Testis (tissue), 3 donors: ENCODE measurements around the gene CADM1. TPM values are rescaled to one million over a fixed set of nuclear protein-coding genes. Genes with fewer than 3 reads are reported as not detected.

ENCODE experiments used
- DNase-seq: peaks from one replicate; pipeline ENCODE4 v3.0.0-alpha.2; 2019
- H3K27ac ChIP-seq, 2 donors: fragments of 200-600 bp; sonication (generic); one replicate each; pipeline ENCODE4 v1.5.1; 2019
- H3K27me3 ChIP-seq: fragments of 200-600 bp; sonication (generic); one replicate; pipeline ENCODE4 v1.5.1; 2019
- H3K36me3 ChIP-seq: fragments of 200-600 bp; sonication (generic); one replicate; pipeline ENCODE4 v1.5.1; 2017; ENCODE audit warnings: low read depth; ENCODE audit errors: missing control alignments
- H3K4me1 ChIP-seq: fragments of 200-600 bp; sonication (generic); one replicate; pipeline ENCODE4 v1.5.1; 2019
- H3K4me3 ChIP-seq, 2 donors: fragments of 200-600 bp; sonication (generic); one replicate each; pipeline ENCODE4 v1.5.1; 2017 to 2019
- H3K9me3 ChIP-seq: fragments of 200-600 bp; sonication (generic); one replicate; pipeline ENCODE4 v1.5.1; 2017
- POLR2A ChIP-seq: fragments of 450-650 bp; IDR thresholded peaks from one replicate; pipeline ENCODE4 v1.6.1; 2017; ENCODE audit warnings: antibody characterized with exemption, mild to moderate bottlenecking, moderate library complexity
- WGBS, 2 donors: methylation state at CpG; one replicate each; pipeline ENCODE4 v1.1.5; 2018; 5-methylcytosine and 5-hydroxymethylcytosine counted together
- intact Hi-C: fragments of 100-400 bp; cut with DNase I; formaldehyde crosslinking; loops from one replicate; pipeline ENCODE4 v1.15.1; 2023; ENCODE audit warnings: low total_unique reads
- polyA plus RNA-seq: library from polyadenylated mRNA; stranded (reverse); fragments of 350-450 nt; fragmentation: Illumina TruSeq; extraction: RNeasy Lipid Tissue Mini Kit (QIAGEN cat#74804); gene quantifications from one replicate; pipeline ENCODE4 v1.2.3, GENCODE V29; 2014; ENCODE audit warnings: low read depth, low replicate concordance; ENCODE audit not compliant: insufficient read depth
- total RNA-seq, 2 donors: library from RNA; depleted of rRNA; stranded (reverse); fragments of >200 nt; gene quantifications; one replicate each; pipeline ENCODE4 v1.2.3, GENCODE V29; 2016
- TF ChIP-seq, protein P1 (sequence below), 3 experiments: fragments of 450-650 bp in 2 of 3; fragments of 200-600 bp in 1 of 3; sonication (generic) in 1 of 3; IDR thresholded peaks; one replicate each; pipeline ENCODE4 v1.5.1; 2016 to 2019; ENCODE audit warnings: antibody characterized with exemption in 3 of 3, mild to moderate bottlenecking in 2 of 3, moderate library complexity in 1 of 3

The CADM1 gene
- total and polyA plus RNA-seq, 3 donors from 2014 or later = 135 to 230 (median 216) TPM

DNA sequence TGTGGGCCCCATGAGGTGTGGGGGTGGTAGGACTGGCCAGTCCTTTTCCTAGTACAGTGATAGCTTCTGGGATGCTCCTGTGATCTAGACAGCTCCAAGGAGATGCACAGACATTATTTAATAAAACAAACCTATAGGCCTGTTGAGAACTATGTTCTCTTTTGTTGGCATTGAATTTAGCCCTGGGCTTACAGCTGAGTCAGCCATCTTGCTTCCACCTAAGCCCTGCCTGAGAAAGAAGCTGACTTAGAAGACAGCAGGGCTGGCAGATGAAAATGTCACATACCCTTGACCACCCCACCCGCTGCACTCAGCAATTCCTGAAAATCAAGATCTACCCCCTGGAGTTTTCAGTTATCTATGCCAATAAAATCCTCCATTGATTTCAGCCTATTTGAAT is 353.2 kb downstream of the CADM1 start:
- Histone ChIP-seq H3K9me3 (no peaks in the 10 kb centered on the region), H3K4me1 (no peaks in the 10 kb centered on the region), H3K27me3 (no peaks in the 10 kb centered on the region), H3K27ac (no peak overlapping the region), H3K4me3 (no peak overlapping the region), H3K36me3 (no peaks in the 10 kb centered on the region)
- no peak for DNase-seq
- WGBS, 2 donors = 94% methylated on average over 1 of the region's 1 CpG
- intact Hi-C loops = no loop called here
- TF ChIP-seq, protein P1, sequence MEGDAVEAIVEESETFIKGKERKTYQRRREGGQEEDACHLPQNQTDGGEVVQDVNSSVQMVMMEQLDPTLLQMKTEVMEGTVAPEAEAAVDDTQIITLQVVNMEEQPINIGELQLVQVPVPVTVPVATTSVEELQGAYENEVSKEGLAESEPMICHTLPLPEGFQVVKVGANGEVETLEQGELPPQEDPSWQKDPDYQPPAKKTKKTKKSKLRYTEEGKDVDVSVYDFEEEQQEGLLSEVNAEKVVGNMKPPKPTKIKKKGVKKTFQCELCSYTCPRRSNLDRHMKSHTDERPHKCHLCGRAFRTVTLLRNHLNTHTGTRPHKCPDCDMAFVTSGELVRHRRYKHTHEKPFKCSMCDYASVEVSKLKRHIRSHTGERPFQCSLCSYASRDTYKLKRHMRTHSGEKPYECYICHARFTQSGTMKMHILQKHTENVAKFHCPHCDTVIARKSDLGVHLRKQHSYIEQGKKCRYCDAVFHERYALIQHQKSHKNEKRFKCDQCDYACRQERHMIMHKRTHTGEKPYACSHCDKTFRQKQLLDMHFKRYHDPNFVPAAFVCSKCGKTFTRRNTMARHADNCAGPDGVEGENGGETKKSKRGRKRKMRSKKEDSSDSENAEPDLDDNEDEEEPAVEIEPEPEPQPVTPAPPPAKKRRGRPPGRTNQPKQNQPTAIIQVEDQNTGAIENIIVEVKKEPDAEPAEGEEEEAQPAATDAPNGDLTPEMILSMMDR (IDR thresholded peaks at IDR 0.05) = no peak
- no peak for TF ChIP-seq POLR2A

DNA sequence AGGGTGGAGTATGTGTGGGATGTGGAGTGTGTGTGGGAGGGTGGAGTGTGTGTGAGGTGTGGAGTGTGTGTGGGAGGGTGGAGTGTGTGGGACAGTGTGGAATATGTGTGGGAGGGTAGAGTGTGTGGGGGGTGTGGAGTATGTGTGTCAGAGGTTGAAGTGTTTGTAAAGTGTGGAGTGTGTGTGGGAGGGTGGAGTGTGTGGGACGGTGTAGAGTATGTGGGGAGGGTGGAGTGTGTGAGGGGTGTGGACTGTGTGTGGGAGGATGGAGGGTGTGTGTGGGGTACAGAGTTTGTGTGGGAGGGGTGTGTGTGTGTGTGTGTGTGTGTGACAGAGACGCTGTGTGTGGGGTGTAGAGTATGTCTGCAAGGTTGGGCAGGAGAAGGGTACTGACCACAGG is 355.5 kb downstream of the CADM1 start:
- no peak overlapping the region for H3K4me3 ChIP-seq
- intact Hi-C loops = no loop called here
- no peaks in the 10 kb centered on the region for H3K27me3 ChIP-seq
- TF ChIP-seq, protein P1 (IDR thresholded peaks at IDR 0.05) = no peak
- no peak for TF ChIP-seq POLR2A
- no peak for DNase-seq
- no peaks in the 10 kb centered on the region for H3K9me3 ChIP-seq
- no peak overlapping the region for H3K27ac ChIP-seq
- no peaks in the 10 kb centered on the region for H3K36me3 ChIP-seq
- WGBS, 2 donors = 74 to 81% methylated on average over 2 of the region's 2 CpGs
- no peaks in the 10 kb centered on the region for H3K4me1 ChIP-seq

DNA sequence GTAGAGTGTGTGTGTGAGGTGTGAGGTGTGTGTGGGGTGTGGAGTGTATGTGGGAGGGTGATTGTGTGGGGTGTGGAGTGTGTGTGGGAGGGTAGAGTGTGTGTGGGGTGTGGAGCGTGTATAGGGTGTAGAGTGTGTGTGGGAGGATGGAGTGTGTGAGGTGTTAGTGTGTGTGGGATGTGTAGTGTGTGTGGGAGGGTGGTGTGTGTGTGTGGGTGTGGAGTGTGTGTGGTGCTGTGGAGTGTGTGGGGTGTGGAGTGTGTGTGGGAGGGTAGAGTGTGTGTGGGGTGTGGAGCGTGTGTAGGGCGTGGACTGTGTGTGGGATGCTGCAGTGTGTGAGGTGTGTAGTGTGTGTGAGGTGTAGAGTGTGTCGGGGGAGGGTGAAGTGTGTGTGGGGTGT is 356.1 kb downstream of the CADM1 start:
- 83 to 89% methylated on average over 4 of the region's 4 CpGs for WGBS, 2 donors
- DNase-seq = no peak
- H3K4me3 ChIP-seq = no peak overlapping the region
- no peak overlapping the region for H3K27ac ChIP-seq
- no peaks in the 10 kb centered on the region for H3K9me3 ChIP-seq
- H3K4me1 ChIP-seq = no peaks in the 10 kb centered on the region
- no peak for TF ChIP-seq POLR2A
- TF ChIP-seq, protein P1 (IDR thresholded peaks at IDR 0.05) = no peak
- intact Hi-C loops = no loop called here
- H3K27me3 ChIP-seq = no peaks in the 10 kb centered on the region
- H3K36me3 ChIP-seq = no peaks in the 10 kb centered on the region

DNA sequence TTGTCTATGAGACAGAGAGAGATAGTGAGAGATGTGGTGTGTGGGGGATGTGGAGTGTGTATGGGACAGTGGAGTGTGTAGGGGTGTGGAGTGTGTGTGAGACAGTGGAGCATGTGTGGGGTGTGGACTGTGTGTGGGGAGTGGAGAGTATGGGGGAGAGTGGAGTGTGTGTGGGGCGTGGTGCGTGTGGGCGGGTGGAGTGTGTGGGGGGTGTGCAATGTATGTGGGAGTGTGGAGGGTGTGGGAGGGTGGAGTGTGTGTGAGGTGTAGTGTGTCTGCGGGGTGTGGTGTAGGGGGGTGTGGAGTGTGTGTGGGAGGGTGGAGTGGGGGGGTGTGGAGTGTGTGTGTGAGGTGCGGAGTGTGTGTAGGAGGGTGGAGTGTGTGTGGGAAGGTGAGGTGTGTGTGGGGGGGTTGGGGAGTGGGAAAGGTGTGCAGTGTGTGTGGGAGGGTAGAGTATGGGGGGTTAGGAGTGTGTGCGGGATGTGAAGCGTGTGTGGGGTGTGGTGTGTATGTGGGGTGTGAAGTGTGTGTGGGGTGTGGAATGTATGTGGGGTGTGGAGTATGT is 356.9 kb downstream of the CADM1 start:
- Histone ChIP-seq H3K36me3 (no peaks in the 10 kb centered on the region), H3K4me1 (no peaks in the 10 kb centered on the region), H3K9me3 (no peaks in the 10 kb centered on the region), H3K4me3 (no peak overlapping the region), H3K27ac (no peak overlapping the region), H3K27me3 (no peaks in the 10 kb centered on the region)
- TF ChIP-seq POLR2A = no peak
- TF ChIP-seq, protein P1 (IDR thresholded peaks at IDR 0.05) = no peak
- intact Hi-C loops = no loop called here
- 81 to 82% methylated on average over 7 of the region's 7 CpGs for WGBS, 2 donors
- no peak for DNase-seq

DNA sequence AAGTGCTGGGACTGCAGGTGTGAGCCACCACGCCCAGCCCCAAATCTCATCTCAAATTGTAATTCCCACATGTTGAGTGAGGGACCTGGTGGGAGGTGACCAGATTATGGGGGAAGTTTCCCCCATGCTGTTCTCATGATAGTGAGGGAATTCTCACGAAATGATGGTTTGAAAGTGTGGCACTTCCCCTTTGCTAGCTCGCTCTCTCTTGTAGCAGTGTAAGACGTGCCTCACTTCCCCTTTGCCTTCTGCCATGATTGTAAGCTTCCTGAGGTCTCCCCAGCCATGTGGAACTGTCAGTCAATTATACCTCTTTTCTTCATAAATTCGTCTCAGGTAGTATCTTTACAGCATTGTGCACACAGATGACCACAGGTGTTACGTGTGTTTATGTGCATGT is 357.8 kb downstream of the CADM1 start:
- Histone ChIP-seq H3K9me3 (no peaks in the 10 kb centered on the region), H3K4me3 (no peak overlapping the region), H3K27ac (no peak overlapping the region), H3K27me3 (no peaks in the 10 kb centered on the region), H3K36me3 (no peaks in the 10 kb centered on the region), H3K4me1 (no peaks in the 10 kb centered on the region)
- intact Hi-C loops = no loop called here
- DNase-seq = no peak
- WGBS, 2 donors = 89% methylated on average over 6 of the region's 6 CpGs
- no peak for TF ChIP-seq POLR2A
- TF ChIP-seq, protein P1 (IDR thresholded peaks at IDR 0.05) = no peak
